ENCODE measurements around the gene PRR19. TPM values are rescaled to one million over a fixed set of nuclear protein-coding genes. Genes with fewer than 3 reads are reported as not detected.

The PRR19 gene
- total RNA-seq, 1 donor from 2014 or later: 1.3 TPM

DNA sequence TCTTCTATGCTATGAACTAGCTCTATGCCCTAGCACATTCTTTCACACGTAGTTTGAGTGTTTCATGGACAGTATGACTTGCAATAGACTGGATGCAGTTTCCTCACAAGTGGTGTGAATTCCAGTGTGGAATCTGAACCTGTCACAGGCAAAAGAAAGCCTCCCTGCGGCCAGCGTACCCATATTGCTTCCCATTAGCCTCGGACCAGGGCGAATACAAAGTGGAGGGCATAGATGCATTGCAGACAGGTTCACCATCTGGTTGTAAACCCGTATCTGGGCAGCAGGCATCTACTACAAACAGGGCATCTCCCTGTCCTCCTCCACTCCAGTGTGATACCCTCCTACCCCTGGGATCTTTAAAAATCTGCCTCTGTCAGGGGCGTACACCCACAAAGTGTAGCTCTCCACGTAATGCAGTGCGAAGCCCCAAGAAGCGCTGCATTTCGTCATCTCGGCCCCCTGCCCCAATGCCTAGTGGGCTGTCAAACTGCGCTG lies 34.2 kb upstream of the PRR19 start:
- Histone ChIP-seq H4K20me1 (ENCODE audit: insufficient read depth, low read length) (no peaks in the 10 kb centered on the region), H3K4me3 (ENCODE audit: insufficient read depth, low read depth, low read length) (peak overlapping the region; percentile 81), H3K4me1 (ENCODE audit: insufficient read depth, low read length) (peaks cover 25% of the 10 kb centered on the region), H3K4me2 (ENCODE audit: low read length) (peak overlapping the region; percentile 94), H3K36me3 (ENCODE audit: insufficient read depth, low read length) (no peaks in the 10 kb centered on the region), H3K27ac (ENCODE audit: low read depth, low read length) (peak overlapping the region; percentile 100), H3K79me2 (ENCODE audit: insufficient read depth, low read length) (peaks cover 34% of the 10 kb centered on the region), H2AFZ (ENCODE audit: low read depth, low read length) (peak overlapping the region; percentile 80), H3K27me3 (ENCODE audit: insufficient read depth, low read length) (no peaks in the 10 kb centered on the region), H3K9me3 (ENCODE audit: insufficient read depth, low read depth, low read length) (no peaks in the 10 kb centered on the region), H3K9ac (ENCODE audit: low read length) (peak overlapping the region; percentile 95)
- no peaks in the 10 kb centered on the region for H3K27me3 Mint-ChIP-seq (ENCODE audit: low read depth, unreplicated experiment)
- DNase-seq (ENCODE audit: low read depth) (no peak), FAIRE-seq (no peak)
- TF ChIP-seq, protein P1, sequence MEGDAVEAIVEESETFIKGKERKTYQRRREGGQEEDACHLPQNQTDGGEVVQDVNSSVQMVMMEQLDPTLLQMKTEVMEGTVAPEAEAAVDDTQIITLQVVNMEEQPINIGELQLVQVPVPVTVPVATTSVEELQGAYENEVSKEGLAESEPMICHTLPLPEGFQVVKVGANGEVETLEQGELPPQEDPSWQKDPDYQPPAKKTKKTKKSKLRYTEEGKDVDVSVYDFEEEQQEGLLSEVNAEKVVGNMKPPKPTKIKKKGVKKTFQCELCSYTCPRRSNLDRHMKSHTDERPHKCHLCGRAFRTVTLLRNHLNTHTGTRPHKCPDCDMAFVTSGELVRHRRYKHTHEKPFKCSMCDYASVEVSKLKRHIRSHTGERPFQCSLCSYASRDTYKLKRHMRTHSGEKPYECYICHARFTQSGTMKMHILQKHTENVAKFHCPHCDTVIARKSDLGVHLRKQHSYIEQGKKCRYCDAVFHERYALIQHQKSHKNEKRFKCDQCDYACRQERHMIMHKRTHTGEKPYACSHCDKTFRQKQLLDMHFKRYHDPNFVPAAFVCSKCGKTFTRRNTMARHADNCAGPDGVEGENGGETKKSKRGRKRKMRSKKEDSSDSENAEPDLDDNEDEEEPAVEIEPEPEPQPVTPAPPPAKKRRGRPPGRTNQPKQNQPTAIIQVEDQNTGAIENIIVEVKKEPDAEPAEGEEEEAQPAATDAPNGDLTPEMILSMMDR (IDR thresholded peaks at IDR 0.05; ENCODE audit: insufficient read depth, low read depth, low read length): no peak
- no peak for TF ChIP-seq EZH2 (IDR thresholded peaks at IDR 0.05; ENCODE audit: insufficient read depth, low read length)
- no peak overlapping the region for H3K4me3 Mint-ChIP-seq (ENCODE audit: unreplicated experiment)
- peaks cover 15% of the 10 kb centered on the region for H3K4me1 Mint-ChIP-seq (ENCODE audit: low read depth, unreplicated experiment)
- H3K36me3 Mint-ChIP-seq (ENCODE audit: low read depth, unreplicated experiment): peaks cover 4% of the 10 kb centered on the region
- no peak overlapping the region for H3K27ac Mint-ChIP-seq (ENCODE audit: unreplicated experiment)
- H3K9me3 Mint-ChIP-seq (ENCODE audit: unreplicated experiment): no peaks in the 10 kb centered on the region

DNA sequence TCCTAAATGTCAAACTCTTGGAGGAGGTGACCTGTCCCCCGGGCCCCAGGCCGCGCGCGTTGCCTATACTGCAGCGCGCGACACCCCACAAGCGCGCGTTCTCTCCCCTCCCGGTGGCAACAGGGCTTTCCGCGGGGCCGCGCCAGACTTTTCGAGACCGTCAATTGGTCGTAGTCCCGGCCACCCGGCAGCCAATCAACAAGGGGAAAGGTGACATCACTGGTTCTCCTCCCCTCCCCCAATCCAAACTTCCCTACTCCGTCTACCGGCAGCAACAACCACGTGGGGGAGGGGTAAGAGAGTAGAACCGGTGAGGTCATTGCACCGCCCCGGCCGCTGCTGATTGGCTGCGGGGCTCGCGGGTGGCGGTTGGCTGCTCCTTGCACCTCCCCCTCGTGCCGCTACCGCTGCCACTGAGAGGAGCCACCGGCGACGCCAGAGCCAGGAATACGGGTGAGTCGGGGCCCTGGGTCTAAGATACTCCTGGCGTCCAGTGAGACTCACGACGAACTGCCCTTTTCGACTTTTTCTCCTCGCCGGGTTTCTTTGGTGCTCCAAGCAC lies 33.7 kb upstream of the PRR19 start:
- peaks cover 39% of the 10 kb centered on the region for H3K79me2 ChIP-seq (ENCODE audit: insufficient read depth, low read length)
- Mint-ChIP-seq H3K9me3 (ENCODE audit: unreplicated experiment) (no peaks in the 10 kb centered on the region), H3K27me3 (ENCODE audit: low read depth, unreplicated experiment) (no peaks in the 10 kb centered on the region), H3K36me3 (ENCODE audit: low read depth, unreplicated experiment) (peaks cover 4% of the 10 kb centered on the region), H3K27ac (ENCODE audit: unreplicated experiment) (no peak overlapping the region), H3K4me3 (ENCODE audit: unreplicated experiment) (no peak overlapping the region), H3K4me1 (ENCODE audit: low read depth, unreplicated experiment) (peaks cover 15% of the 10 kb centered on the region)
- H3K9ac ChIP-seq (ENCODE audit: low read length): peak overlapping the region; percentile 95
- peaks cover 25% of the 10 kb centered on the region for H3K4me1 ChIP-seq (ENCODE audit: insufficient read depth, low read length)
- H3K36me3 ChIP-seq (ENCODE audit: insufficient read depth, low read length): no peaks in the 10 kb centered on the region
- peak overlapping the region; percentile 94 for H3K4me2 ChIP-seq (ENCODE audit: low read length)
- FAIRE-seq (no peak), DNase-seq (ENCODE audit: low read depth) (peak; percentile 96)
- peak overlapping the region; percentile 100 for H3K27ac ChIP-seq (ENCODE audit: low read depth, low read length)
- no peaks in the 10 kb centered on the region for H3K9me3 ChIP-seq (ENCODE audit: insufficient read depth, low read depth, low read length)
- H3K4me3 ChIP-seq (ENCODE audit: insufficient read depth, low read depth, low read length): peak overlapping the region; percentile 81
- no peaks in the 10 kb centered on the region for H3K27me3 ChIP-seq (ENCODE audit: insufficient read depth, low read length)
- TF ChIP-seq, protein P1 (IDR thresholded peaks at IDR 0.05; ENCODE audit: insufficient read depth, low read depth, low read length): no peak
- no peak for TF ChIP-seq EZH2 (IDR thresholded peaks at IDR 0.05; ENCODE audit: insufficient read depth, low read length)
- H2AFZ ChIP-seq (ENCODE audit: low read depth, low read length): peak overlapping the region; percentile 84
- H4K20me1 ChIP-seq (ENCODE audit: insufficient read depth, low read length): no peaks in the 10 kb centered on the region
